GM18873 (cell line): Measurements from ENCODE around the gene CHPF.

ENCODE experiments used
- ATAC-seq: cut with Tn5 transposase; IDR thresholded peaks from one replicate; pipeline ENCODE4 v1.9.1; 2021; ENCODE audit warnings: mild to moderate bottlenecking, moderate library complexity, moderate number of reproducible peaks; ENCODE audit not compliant: unreplicated experiment, low FRiP score

Gene CHPF

DNA sequence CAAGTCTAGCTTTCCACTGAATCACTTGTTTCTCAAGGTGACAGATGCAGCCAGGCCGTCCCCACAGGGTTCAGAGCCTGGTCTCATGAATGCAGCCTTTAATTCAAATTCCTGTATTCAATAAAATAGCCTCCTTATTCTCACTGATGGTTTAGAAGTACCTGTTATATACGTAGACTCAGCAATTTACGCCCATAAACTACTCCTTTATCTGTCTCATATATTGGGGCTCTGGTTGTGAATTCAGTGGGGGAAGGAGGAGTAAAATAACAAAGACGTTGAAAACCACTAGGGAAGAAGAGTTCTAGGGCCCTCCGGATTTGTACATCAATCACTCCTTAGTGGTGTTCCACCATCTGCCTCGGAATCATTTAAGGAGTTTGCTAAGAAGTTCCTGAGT lies 26.0 kb upstream of the CHPF start:
- no peak for ATAC-seq

- no peak for ATAC-seq
Measured at GRCh38 chr2:219569041-219569440, 25.4 kb upstream of the CHPF start.

- no peak for ATAC-seq
Measured at GRCh38 chr2:219567791-219568361, 24.3 kb upstream of the CHPF start.

DNA sequence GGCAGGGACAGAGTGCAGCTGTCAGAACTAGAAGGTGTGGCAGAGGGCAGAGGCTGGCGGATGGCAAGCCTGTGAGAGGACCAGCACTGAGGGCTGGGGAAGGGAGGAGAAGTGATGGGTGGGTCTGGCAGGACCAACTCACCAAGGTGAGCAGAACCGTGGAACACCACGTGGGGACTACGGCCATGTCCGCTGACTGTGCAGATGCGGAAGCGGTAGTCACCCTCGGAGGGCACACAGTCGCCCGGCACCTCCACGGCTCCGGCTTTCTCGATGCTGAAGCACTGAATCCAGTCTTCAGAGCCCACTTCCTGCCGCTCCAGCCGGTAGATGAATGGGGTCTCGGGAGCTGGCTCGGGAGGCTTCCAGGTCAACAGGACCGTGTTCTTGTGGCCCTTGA lies 23.5 kb upstream of the CHPF start:
- no peak for ATAC-seq

DNA sequence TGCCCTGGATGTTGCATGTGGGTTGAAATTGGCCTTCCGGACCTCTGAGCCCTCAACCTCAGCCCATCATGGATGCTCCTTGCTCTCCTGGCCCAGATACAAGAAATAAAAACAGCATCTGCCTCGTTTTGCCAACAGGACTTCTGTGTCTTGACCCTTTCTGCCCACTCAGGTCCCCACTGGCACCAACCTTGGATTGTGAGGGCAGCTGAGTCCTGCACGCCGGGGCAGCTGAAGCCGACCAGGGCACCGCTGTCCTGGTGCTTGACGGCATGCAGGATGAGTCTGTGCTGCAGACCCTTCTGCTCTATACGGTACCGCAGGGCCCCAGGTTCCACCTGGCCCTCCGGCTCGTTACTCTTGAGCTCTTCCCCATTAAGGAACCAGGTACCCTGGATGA lies 23.0 kb upstream of the CHPF start:
- ATAC-seq: no peak

DNA sequence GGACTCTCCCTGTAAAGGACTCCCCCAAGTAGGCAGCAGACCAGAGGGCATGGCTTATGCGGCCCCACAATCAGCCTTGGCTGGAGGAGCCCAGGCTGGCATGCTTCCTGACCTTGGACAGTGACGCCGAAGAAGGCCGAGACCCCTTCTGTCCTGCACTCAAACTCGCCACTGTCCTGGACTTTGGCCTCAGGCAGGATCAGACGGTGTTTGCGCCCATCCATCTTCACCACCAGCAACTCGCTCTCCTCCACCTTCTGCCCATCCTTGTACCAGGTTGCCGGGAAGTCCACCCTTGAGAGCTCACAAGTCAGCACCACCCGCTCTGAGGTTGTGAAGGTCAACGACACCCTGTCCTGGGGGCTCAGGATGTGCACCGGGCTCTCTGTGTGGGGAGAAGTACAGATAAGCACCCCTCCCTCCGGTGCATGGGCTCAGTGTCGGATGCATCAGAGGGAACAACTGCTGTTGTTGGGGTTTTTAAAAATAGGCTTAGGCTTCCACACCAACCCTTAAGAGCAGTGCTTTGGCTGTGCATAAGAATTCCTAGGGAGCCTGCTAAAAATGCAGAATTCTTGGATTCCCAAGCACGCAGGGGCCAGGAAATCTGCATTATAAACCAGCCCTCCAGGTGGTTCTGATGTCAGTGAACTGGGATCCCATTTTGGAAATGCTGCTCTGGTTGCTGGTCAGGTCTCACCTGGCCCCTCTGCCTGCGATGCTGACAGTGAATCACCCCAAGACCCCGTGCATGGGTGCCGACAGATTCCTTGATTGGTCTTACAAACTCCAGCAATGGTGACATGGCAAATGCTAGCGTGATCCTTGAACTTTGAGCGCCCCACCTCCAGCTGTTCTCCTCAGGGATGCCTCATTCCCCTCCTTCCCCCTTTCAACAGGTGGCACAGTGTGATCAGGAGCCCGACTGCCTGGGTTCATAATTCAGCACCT lies 21.8 kb upstream of the CHPF start:
- ATAC-seq: no peak

DNA sequence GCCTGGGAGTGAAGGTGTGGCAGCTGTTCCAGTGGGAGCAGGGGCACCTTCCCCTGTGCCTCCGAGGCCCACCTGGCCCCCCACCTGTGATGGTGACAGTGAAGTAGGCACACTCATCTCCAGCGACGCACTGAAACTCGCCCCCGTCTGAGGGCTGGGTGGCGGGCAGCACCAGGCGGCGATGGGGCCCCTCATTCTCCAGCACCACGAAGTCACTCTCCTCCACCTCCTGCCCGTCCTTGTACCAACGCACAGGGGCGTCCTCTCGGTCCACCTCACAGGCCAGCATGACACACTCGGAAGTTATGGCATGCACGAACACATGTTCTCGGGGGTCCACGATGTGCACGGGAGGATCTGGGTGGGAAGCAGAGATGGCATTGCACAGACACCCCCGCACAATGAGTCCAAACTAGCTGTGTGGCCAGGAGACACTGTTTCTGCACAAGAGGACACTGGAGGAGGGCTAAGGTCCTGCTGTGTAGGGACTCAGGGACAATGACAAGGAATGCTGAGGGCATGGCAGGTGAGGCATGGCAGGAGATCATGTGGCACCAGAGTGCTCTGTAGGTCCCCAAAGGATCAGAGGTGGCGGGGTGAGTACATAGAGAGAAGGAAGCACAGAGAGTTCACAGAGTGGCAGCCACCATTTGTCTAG lies 19.8 kb upstream of the CHPF start:
- no peak for ATAC-seq

DNA sequence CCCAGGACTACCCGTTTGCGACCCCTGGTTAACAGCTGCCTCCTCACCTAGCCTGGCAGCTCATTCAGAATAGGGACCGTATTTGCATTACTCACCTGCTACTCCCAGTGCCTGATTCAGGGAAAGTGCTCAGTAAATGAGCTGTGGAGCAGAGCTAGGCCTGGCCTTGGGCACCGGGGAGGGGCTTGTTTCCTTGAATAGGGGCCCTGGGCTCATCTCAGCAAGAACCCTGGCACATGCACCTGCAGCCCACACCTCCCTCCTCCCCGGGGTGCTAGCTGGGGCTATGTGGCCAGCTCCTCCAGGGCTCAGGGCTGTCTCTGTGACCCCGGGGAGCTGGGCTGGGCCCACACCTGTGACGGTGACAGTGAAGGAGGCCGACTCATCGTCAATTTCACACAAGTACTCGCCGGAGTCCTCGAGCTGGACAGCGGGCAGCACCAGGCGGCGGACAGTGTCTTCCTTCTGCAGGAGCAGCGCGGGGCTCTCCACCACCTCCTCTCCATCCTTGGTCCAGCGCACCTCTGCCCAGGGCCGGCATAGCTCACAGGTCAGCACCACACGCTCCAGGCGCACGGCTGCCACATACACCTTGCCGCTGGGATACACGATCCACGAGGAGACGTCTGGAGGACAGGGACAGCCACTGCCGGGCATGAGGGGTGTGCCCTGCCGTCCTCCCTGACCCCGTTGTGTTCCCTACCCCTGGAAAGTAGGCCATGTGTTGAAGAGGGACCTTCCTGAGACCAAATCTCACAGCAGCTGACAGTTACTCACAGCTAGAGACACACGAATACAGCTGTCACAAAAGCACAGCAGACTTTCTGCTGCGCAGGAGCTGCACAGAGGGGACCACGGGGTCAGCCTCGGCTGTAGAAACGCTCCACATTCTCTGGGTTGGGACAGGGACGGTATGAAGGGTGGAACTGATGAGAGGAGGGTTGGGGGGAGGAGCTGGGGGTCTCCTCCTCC lies 18.7 kb upstream of the CHPF start:
- ATAC-seq: no peak

DNA sequence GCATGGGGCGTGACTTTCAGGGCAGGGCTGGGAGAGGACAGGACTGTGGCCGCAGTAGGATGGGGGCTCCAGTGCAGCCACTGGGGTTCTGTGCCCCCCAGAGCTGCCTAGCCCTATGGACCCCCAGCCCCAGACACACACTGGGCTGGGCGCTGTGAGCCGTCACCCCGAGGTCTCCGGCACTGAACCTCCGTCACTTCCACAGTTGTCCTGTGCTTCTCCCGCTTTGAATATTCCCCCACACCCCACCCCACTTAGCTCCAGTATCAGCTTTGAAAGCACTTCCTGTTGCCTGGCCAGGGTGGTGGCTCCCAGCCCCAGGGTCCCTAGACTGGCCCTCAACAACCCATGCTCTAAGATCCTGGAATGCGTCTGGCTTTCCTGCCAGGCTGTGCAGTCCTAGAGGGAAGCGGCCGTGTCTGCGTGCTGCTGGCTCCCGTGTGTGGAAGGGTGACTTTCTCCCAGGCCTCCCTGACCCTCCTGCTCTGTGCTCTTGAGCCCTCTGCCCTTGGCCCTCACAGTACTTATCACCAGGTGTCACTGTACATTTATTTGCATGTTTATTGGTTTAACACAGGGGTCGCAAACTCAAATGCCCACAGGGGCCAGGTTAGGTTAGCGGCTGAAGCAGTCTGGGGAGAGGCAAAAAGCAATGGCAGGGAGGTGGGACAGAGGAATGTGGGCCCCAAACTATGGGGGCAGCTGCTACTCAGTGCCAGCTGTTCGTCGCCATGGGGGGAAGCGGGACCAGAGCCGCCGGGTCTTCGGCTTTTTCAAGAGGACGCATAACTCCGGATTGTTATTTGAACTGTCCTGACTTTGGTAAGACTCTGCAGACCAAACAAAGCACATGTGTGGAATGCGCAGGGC lies 17.8 kb upstream of the CHPF start:
- no peak for ATAC-seq

DNA sequence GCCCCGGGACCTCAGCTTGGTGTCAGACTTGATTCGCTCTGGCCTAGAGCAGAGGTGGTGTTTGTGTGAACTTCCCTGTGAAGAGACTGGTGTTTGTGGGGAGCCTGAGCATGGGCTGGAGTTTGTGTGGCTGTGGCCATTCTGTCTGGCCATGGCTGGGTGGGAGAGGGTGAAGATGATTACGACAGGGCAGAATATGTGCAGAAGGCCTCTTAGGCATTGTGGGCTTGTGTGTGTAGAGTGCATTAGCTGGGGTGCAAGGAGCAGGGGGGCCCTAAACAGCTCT lies 17.2 kb upstream of the CHPF start:
- no peak for ATAC-seq

DNA sequence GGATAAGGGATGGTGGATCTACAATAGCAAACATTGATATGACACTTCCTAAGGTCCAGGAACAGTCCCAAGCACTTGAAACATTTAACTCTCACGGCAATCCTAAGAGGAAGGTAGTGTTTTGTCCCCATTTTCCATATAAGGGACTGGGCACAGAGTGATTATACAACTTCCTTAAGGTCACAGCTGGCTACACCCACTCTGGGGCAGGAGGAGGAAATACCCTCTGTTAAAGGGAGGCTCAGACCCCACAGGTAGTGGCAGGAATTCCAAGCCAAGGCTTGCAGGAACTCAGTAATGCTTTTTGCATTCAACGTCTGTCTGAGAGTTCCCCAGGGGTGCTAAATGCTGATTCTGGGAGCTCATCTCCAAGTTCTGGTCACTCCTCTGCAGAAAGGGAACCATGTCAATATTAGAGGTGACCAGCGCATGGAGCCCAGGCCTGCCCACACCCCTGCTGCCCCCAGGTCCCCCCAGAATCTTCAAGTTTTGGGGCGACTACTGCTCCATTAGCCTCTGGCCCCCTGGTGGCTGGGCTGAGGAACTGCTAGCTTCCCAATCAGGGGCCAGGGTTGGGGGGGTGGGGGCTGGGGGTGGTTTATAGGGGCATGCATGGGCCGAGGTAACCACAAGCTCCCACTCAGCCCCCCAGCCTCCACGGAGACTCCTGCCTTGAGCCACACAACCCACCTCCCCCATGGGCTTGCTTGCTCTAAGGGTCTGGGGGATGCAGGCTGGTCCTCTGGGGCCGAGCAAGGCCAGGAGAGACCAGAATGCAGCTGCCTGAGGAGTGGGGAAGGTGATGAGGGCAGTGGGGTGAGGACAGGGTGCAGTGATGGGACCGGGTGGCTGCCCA lies 16.7 kb upstream of the CHPF start:
- no peak for ATAC-seq

DNA sequence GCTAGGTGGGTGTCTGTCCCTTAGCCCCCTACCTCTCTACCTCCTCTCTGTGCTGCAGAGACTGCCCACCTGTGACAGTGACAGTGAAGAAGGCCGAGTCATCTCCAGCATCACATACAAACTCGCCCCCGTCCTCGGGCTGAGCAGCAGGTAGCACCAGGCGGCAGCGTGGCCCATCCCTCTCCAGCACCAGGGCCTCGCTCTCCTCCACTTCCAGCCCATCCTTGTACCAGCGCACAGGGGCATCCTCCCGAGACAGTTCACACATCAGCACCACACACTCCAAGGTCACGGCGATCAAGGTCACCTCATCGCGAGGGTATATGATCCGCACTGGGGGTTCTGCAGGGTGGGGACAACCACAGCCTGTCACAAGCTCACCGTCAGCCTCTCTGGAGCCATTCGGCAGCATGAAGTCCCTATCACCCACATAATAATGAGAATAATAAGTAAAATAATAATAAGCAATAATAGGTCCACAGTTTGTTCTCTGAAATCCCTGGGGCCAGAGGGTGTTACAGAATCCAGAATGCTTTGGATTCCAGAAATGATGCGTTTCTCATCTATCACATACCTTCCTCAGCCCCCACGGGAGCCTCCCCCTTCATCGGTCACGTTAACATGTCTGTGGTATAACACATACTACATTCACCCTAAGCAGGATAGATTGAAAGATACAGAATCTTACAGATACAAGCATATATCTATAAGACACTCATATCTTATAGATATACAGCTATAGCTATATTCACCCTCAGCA lies 15.7 kb upstream of the CHPF start:
- ATAC-seq: no peak

- no peak for ATAC-seq
Measured at GRCh38 chr2:219557791-219558785, 14.5 kb upstream of the CHPF start.

DNA sequence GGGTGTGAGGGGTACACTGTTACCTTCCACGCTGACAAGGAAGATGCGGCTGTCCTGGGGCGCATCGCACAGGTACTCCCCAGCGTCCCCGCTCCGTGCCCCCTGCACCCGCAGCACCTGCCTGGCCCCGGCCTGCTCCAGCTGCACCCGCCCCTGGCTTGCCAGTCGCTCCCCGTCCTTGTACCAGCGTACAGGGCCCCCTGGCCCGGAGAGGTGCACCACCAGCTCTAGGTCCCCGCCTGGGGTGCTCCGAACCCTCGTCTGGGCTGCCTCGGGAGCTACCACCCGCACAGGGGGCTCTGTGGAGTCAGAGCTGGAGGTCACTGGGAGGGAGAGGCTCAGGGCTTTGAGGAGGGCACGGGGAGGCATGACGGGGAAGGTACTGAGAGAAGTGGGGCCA lies 13.7 kb upstream of the CHPF start:
- ATAC-seq: no peak

- ATAC-seq: no peak
Measured at GRCh38 chr2:219556413-219556812, 12.8 kb upstream of the CHPF start.

GRCh38 chr2:219555956-219556355 lies 12.3 kb upstream of the CHPF start:
- ATAC-seq: no peak

GRCh38 chr2:219554350-219554749 lies 10.7 kb upstream of the CHPF start:
- ATAC-seq: no peak
